ENCODE results near the gene DHRS4.

Gene DHRS4

GRCh38 chr14:23953464-23954278 is at the start of gene DHRS4:
Gene DHRS4, plus strand, starts transcription at chr14:23953770. Its CDS starts 19 bp downstream, at chr14:23953789.
- peak within 1 kb of the TSS; percentile 91 for H3K27ac ChIP-seq (ENCODE audit: low read depth, low read length)
- peaks cover 0 to 8% (median 0%) of the 10 kb centered on the region in 5 donors for H3K36me3 ChIP-seq (ENCODE audit: control insufficient read depth in 5 of 5, insufficient read depth in 5 of 5, low read length in 5 of 5)
- H3K9ac ChIP-seq (ENCODE audit: low read length in 5 of 5) = peak within 1 kb of the TSS; percentile 80 to 99 (median 96)
- no peaks in the 10 kb centered on the region for H3K9me3 ChIP-seq (ENCODE audit: control insufficient read depth in 5 of 5, low read length in 5 of 5)
- H3K4me3 ChIP-seq (ENCODE audit: low read depth in 1 of 5, low read length in 5 of 5) = peak within 1 kb of the TSS; percentile 94 to 99 (median 96)
- H3K4me1 ChIP-seq (ENCODE audit: control insufficient read depth in 5 of 5, insufficient read depth in 5 of 5, low read length in 5 of 5) = peaks cover 0 to 39% (median 28%) of the 10 kb centered on the region in 5 donors
- no peaks in the 10 kb centered on the region for H3K27me3 ChIP-seq (ENCODE audit: control insufficient read depth in 5 of 5, insufficient read depth in 4 of 5, low read length in 5 of 5)

DNA sequence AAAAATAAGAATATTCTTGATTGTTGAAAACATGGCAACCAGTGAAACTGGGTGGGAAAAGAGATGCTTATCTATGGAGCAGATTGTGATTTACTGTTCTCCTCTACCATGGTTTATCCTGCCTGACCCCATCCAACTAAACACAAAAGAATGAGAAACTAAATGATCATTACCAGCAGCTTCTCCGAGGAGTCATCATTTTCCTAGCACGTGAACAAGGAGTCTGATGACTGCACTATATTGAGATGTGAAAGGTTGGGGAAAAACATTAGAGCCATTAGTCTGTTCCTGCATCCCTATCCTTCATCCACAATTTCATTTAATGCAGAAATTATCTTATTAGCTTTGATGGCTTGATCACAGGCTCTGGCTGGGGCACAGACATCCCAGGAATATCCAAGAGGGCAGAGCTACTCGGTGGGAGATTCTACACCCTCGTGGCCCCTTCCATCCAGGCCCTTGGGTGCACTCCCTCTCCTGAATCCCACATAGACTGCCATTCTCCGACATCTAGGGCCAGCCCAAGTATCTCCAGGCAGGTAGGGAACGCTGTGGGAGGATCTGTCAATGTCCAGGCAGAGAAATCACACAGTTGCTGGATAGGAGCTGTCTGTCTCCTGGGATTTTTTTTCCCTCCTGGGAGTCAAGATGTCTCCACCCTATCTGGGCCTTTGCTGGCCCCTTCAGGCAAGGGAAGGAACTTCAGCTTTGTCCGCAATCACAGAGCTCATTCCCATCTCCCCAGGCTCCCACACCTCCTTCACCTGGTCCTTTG is 43.3 kb upstream of the DHRS4 start:
- H3K36me3 ChIP-seq (ENCODE audit: control insufficient read depth in 5 of 5, insufficient read depth in 5 of 5, low read length in 5 of 5) = no peaks in the 10 kb centered on the region
- no peaks in the 10 kb centered on the region for H3K9me3 ChIP-seq (ENCODE audit: control insufficient read depth in 5 of 5, low read length in 5 of 5)
- no peak overlapping the region for H3K9ac ChIP-seq (ENCODE audit: low read length in 5 of 5)
- H3K27me3 ChIP-seq (ENCODE audit: control insufficient read depth in 5 of 5, insufficient read depth in 4 of 5, low read length in 5 of 5) = peaks cover 0 to 4% (median 0%) of the 10 kb centered on the region in 5 donors
- H3K4me1 ChIP-seq (ENCODE audit: control insufficient read depth in 5 of 5, insufficient read depth in 5 of 5, low read length in 5 of 5) = no peaks in the 10 kb centered on the region
- no peak overlapping the region for H3K27ac ChIP-seq (ENCODE audit: low read depth, low read length)
- H3K4me3 ChIP-seq (ENCODE audit: low read depth in 1 of 5, low read length in 5 of 5) = no peak overlapping the region

DNA sequence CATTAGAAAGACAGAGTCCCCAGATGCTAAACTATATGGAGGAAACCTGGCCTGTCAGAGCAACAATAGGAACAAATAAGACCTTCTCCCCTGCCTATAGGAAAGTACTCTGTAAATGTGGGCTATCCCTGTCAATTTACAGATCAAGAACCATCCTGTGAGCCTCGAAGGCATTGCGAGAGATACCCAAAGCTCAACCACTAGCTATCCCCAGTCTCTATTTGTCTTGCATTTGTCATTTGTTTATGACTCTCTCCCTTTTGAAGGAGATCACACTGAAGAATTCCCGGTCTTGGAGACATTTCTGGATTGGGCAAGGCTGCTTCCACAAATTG is 42.7 kb upstream of the DHRS4 start:
- Histone ChIP-seq H3K9ac (ENCODE audit: low read length in 5 of 5) (no peak overlapping the region), H3K9me3 (ENCODE audit: control insufficient read depth in 5 of 5, low read length in 5 of 5) (no peaks in the 10 kb centered on the region), H3K4me3 (ENCODE audit: low read depth in 1 of 5, low read length in 5 of 5) (no peak overlapping the region)

GRCh38 chr14:23915559-23915958 is 38.0 kb upstream of the DHRS4 start:
- H3K27me3 ChIP-seq (ENCODE audit: control insufficient read depth in 5 of 5, insufficient read depth in 4 of 5, low read length in 5 of 5) = no peaks in the 10 kb centered on the region

More for the DNA sequence above, 42.7 kb upstream of the DHRS4 start:
- Histone ChIP-seq H3K36me3 (ENCODE audit: control insufficient read depth in 5 of 5, insufficient read depth in 5 of 5, low read length in 5 of 5) (no peaks in the 10 kb centered on the region), H3K27me3 (ENCODE audit: control insufficient read depth in 5 of 5, insufficient read depth in 4 of 5, low read length in 5 of 5) (peaks cover 0 to 4% (median 0%) of the 10 kb centered on the region in 5 donors), H3K4me1 (ENCODE audit: control insufficient read depth in 5 of 5, insufficient read depth in 5 of 5, low read length in 5 of 5) (peaks cover 0 to 2% (median 0%) of the 10 kb centered on the region in 5 donors), H3K27ac (ENCODE audit: low read depth, low read length) (no peak overlapping the region)

DNA sequence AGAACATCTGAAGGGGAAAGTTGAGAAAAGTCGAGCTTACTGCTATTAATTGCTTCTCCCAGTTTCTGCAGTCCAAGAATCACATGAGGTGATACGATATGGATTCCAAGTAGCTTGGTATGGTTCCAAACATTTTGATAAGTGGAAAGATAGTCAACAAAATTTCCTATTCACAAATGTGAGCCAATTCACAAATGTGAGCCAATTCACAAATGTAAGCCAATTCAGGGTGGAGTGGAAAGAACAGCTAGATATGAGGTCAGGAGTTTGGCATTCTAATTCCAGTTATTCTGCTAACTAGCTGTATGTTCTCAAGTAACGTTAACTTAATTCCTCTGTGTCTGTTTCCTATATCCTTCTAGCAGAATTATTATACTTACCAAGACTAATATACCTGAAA is 37.6 kb upstream of the DHRS4 start:
- peak overlapping the region in 1 of 5 donors; percentile 17 for H3K9ac ChIP-seq (ENCODE audit: low read length in 5 of 5)
- no peaks in the 10 kb centered on the region for H3K27me3 ChIP-seq (ENCODE audit: control insufficient read depth in 5 of 5, insufficient read depth in 4 of 5, low read length in 5 of 5)
- no peaks in the 10 kb centered on the region for H3K9me3 ChIP-seq (ENCODE audit: control insufficient read depth in 5 of 5, low read length in 5 of 5)
- H3K36me3 ChIP-seq (ENCODE audit: control insufficient read depth in 5 of 5, insufficient read depth in 5 of 5, low read length in 5 of 5) = no peaks in the 10 kb centered on the region
- peaks cover 0 to 8% (median 3%) of the 10 kb centered on the region in 5 donors for H3K4me1 ChIP-seq (ENCODE audit: control insufficient read depth in 5 of 5, insufficient read depth in 5 of 5, low read length in 5 of 5)
- H3K27ac ChIP-seq (ENCODE audit: low read depth, low read length) = peak overlapping the region; percentile 75
- H3K4me3 ChIP-seq (ENCODE audit: low read depth in 1 of 5, low read length in 5 of 5) = no peak overlapping the region

More at GRCh38 chr14:23915559-23915958, 38.0 kb upstream of the DHRS4 start:
- Histone ChIP-seq H3K27ac (ENCODE audit: low read depth, low read length) (peak overlapping the region; percentile 75), H3K9ac (ENCODE audit: low read length in 5 of 5) (no peak overlapping the region), H3K9me3 (ENCODE audit: control insufficient read depth in 5 of 5, low read length in 5 of 5) (no peaks in the 10 kb centered on the region), H3K4me1 (ENCODE audit: control insufficient read depth in 5 of 5, insufficient read depth in 5 of 5, low read length in 5 of 5) (peaks cover 0 to 8% (median 3%) of the 10 kb centered on the region in 5 donors), H3K4me3 (ENCODE audit: low read depth in 1 of 5, low read length in 5 of 5) (no peak overlapping the region), H3K36me3 (ENCODE audit: control insufficient read depth in 5 of 5, insufficient read depth in 5 of 5, low read length in 5 of 5) (no peaks in the 10 kb centered on the region)

DNA sequence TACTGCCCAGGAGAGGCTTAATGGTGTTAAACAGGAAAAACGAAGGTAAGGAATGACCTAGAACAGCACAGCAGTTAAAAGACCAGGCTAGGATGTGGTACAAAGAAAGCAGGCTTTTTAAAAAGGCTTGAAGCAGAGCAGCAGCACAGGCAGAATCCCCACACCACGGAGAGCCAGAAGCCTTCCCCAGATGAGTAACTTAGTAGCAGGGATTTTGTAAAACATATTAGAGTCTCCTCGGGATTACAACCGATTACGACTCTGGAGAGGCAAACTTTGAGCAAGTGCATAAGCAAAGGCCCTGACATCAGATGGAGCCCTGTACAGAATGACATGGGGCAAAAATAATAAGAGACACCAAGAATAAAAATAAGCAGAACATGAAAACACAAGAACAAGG is 37.1 kb upstream of the DHRS4 start:
- H3K27ac ChIP-seq (ENCODE audit: low read depth, low read length) = peak overlapping the region; percentile 75
- no peaks in the 10 kb centered on the region for H3K36me3 ChIP-seq (ENCODE audit: control insufficient read depth in 5 of 5, insufficient read depth in 5 of 5, low read length in 5 of 5)
- no peaks in the 10 kb centered on the region for H3K27me3 ChIP-seq (ENCODE audit: control insufficient read depth in 5 of 5, insufficient read depth in 4 of 5, low read length in 5 of 5)
- peak overlapping the region in 1 of 5 donors; percentile 17 for H3K9ac ChIP-seq (ENCODE audit: low read length in 5 of 5)
- H3K9me3 ChIP-seq (ENCODE audit: control insufficient read depth in 5 of 5, low read length in 5 of 5) = no peaks in the 10 kb centered on the region
- H3K4me1 ChIP-seq (ENCODE audit: control insufficient read depth in 5 of 5, insufficient read depth in 5 of 5, low read length in 5 of 5) = peaks cover 0 to 8% (median 3%) of the 10 kb centered on the region in 5 donors
- H3K4me3 ChIP-seq (ENCODE audit: low read depth in 1 of 5, low read length in 5 of 5) = no peak overlapping the region

GRCh38 chr14:23922545-23922944 is 31.0 kb upstream of the DHRS4 start:
- H3K27me3 ChIP-seq (ENCODE audit: control insufficient read depth in 5 of 5, insufficient read depth in 4 of 5, low read length in 5 of 5) = no peaks in the 10 kb centered on the region
- H3K9me3 ChIP-seq (ENCODE audit: control insufficient read depth in 5 of 5, low read length in 5 of 5) = no peaks in the 10 kb centered on the region
- H3K27ac ChIP-seq (ENCODE audit: low read depth, low read length) = no peak overlapping the region
- no peak overlapping the region for H3K4me3 ChIP-seq (ENCODE audit: low read depth in 1 of 5, low read length in 5 of 5)
- no peak overlapping the region for H3K9ac ChIP-seq (ENCODE audit: low read length in 5 of 5)
- no peaks in the 10 kb centered on the region for H3K4me1 ChIP-seq (ENCODE audit: control insufficient read depth in 5 of 5, insufficient read depth in 5 of 5, low read length in 5 of 5)
- no peaks in the 10 kb centered on the region for H3K36me3 ChIP-seq (ENCODE audit: control insufficient read depth in 5 of 5, insufficient read depth in 5 of 5, low read length in 5 of 5)

GRCh38 chr14:23925523-23926075 is 28.0 kb upstream of the DHRS4 start:
- Histone ChIP-seq H3K4me3 (ENCODE audit: low read depth in 1 of 5, low read length in 5 of 5) (no peak overlapping the region), H3K9ac (ENCODE audit: low read length in 5 of 5) (no peak overlapping the region), H3K36me3 (ENCODE audit: control insufficient read depth in 5 of 5, insufficient read depth in 5 of 5, low read length in 5 of 5) (no peaks in the 10 kb centered on the region), H3K27me3 (ENCODE audit: control insufficient read depth in 5 of 5, insufficient read depth in 4 of 5, low read length in 5 of 5) (no peaks in the 10 kb centered on the region), H3K27ac (ENCODE audit: low read depth, low read length) (no peak overlapping the region), H3K4me1 (ENCODE audit: control insufficient read depth in 5 of 5, insufficient read depth in 5 of 5, low read length in 5 of 5) (peaks cover 0 to 1% (median 0%) of the 10 kb centered on the region in 5 donors), H3K9me3 (ENCODE audit: control insufficient read depth in 5 of 5, low read length in 5 of 5) (no peaks in the 10 kb centered on the region)

DNA sequence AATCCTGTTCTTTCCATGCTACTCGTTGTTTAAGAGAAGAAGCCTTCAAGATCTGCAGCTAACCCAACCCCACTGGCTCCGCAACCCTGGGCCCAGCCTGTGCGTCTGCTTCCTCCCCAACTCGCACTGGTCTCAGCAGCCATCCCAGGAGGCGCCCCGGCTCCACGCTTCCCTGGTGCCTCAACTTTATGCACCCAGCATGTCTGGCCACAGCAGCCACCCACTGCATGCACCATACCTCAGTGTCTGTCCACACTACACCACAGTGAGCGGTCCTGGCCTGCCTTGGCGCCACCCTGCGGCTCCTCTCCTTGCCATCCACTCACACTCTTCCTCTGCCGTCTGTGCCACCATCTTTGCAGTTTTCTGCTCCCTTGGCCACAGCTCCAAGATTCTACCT is 27.0 kb upstream of the DHRS4 start:
- Histone ChIP-seq H3K36me3 (ENCODE audit: control insufficient read depth in 5 of 5, insufficient read depth in 5 of 5, low read length in 5 of 5) (no peaks in the 10 kb centered on the region), H3K9me3 (ENCODE audit: control insufficient read depth in 5 of 5, low read length in 5 of 5) (no peaks in the 10 kb centered on the region), H3K4me3 (ENCODE audit: low read depth in 1 of 5, low read length in 5 of 5) (no peak overlapping the region), H3K9ac (ENCODE audit: low read length in 5 of 5) (no peak overlapping the region), H3K27me3 (ENCODE audit: control insufficient read depth in 5 of 5, insufficient read depth in 4 of 5, low read length in 5 of 5) (no peaks in the 10 kb centered on the region), H3K4me1 (ENCODE audit: control insufficient read depth in 5 of 5, insufficient read depth in 5 of 5, low read length in 5 of 5) (peaks cover 0 to 5% (median 3%) of the 10 kb centered on the region in 5 donors), H3K27ac (ENCODE audit: low read depth, low read length) (no peak overlapping the region)

DNA sequence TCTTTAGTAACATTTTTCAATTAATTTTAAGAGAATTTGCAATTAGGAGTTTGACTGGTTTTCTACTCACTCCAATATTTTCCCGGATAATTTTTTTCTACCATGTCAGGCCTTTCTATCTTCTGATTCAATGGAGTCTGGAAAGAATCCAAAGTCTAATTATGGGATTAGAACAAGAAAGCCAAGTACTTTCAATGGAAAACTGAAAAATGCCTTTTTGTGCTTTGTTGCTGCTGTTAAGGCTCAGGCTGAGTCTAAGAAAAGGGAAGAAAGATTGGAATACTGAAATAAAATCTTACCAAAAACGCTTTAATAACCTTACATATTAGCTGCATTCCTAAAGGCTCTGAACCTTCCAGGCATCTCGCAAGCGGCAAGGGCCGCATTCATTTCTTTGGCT is 24.4 kb upstream of the DHRS4 start:
- no peak overlapping the region for H3K9ac ChIP-seq (ENCODE audit: low read length in 5 of 5)
- no peak overlapping the region for H3K27ac ChIP-seq (ENCODE audit: low read depth, low read length)
- peaks cover 0 to 5% (median 3%) of the 10 kb centered on the region in 5 donors for H3K4me1 ChIP-seq (ENCODE audit: control insufficient read depth in 5 of 5, insufficient read depth in 5 of 5, low read length in 5 of 5)
- no peaks in the 10 kb centered on the region for H3K9me3 ChIP-seq (ENCODE audit: control insufficient read depth in 5 of 5, low read length in 5 of 5)
- no peaks in the 10 kb centered on the region for H3K27me3 ChIP-seq (ENCODE audit: control insufficient read depth in 5 of 5, insufficient read depth in 4 of 5, low read length in 5 of 5)
- H3K4me3 ChIP-seq (ENCODE audit: low read depth in 1 of 5, low read length in 5 of 5) = no peak overlapping the region
- H3K36me3 ChIP-seq (ENCODE audit: control insufficient read depth in 5 of 5, insufficient read depth in 5 of 5, low read length in 5 of 5) = no peaks in the 10 kb centered on the region

Data from subcutaneous abdominal adipose tissue (tissue), 5 donors.